Upper lobe of left lung (tissue), 4 donors: ENCODE results near the gene SH2D4B.

Experiments used
- EP300 ChIP-seq, 4 donors: sonication (generic); formaldehyde crosslinking; IDR thresholded peaks; one replicate each; pipeline ENCODE4 v1.5.1; 2017; ENCODE audit warnings: antibody characterized with exemption in 4 of 4, control low read depth in 2 of 4
- POLR2A ChIP-seq, 4 donors: fragments of 450-650 bp; IDR thresholded peaks; one replicate each; pipeline ENCODE4 v1.5.1; 2016 to 2017; ENCODE audit warnings: antibody characterized with exemption in 4 of 4, mild to moderate bottlenecking in 2 of 4
- TF ChIP-seq, protein P1 (sequence below), 6 experiments: fragments of 450-650 bp in 4 of 6; fragments of 200-600 bp in 2 of 6; sonication (generic) in 2 of 6; IDR thresholded peaks; one replicate each; pipeline ENCODE4 v1.5.1; 2016 to 2019; ENCODE audit warnings: antibody characterized with exemption in 6 of 6

GRCh38 chr10:80613466-80614170 lies 75.9 kb downstream of the SH2D4B start:
- TF ChIP-seq, protein P1, sequence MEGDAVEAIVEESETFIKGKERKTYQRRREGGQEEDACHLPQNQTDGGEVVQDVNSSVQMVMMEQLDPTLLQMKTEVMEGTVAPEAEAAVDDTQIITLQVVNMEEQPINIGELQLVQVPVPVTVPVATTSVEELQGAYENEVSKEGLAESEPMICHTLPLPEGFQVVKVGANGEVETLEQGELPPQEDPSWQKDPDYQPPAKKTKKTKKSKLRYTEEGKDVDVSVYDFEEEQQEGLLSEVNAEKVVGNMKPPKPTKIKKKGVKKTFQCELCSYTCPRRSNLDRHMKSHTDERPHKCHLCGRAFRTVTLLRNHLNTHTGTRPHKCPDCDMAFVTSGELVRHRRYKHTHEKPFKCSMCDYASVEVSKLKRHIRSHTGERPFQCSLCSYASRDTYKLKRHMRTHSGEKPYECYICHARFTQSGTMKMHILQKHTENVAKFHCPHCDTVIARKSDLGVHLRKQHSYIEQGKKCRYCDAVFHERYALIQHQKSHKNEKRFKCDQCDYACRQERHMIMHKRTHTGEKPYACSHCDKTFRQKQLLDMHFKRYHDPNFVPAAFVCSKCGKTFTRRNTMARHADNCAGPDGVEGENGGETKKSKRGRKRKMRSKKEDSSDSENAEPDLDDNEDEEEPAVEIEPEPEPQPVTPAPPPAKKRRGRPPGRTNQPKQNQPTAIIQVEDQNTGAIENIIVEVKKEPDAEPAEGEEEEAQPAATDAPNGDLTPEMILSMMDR (IDR thresholded peaks at IDR 0.05) = no peak
- no peak for TF ChIP-seq POLR2A (IDR thresholded peaks at IDR 0.05)
- TF ChIP-seq EP300 (IDR thresholded peaks at IDR 0.05) = no peak
